ENCODE measurements around the gene AGXT2. TPM values are rescaled to one million over a fixed set of nuclear protein-coding genes. Genes with fewer than 3 reads are reported as not detected.

AGXT2 gene
- total and polyA plus RNA-seq, 10 of the 15 experiments (the other 5 are each of a cell fraction or from before 2014, with no cell fraction given): not detected

- RAD21 ChIA-PET (ENCODE audit: unreplicated experiment): no interaction called here
- H3K4me1 ChIP-seq (ENCODE audit: control insufficient read depth, insufficient read depth, low read length): no peaks in the 10 kb centered on the region
- H3K4me2 ChIP-seq (ENCODE audit: control insufficient read depth, insufficient read depth): no peak overlapping the region
- FAIRE-seq (no peak), ATAC-seq (no peak), DNase-seq (ENCODE audit: low read depth, low spot score) (no peak)
- H3K27ac ChIP-seq (ENCODE audit: control insufficient read depth, insufficient read depth): no peak overlapping the region
- WGBS (ENCODE audit: insufficient coverage, insufficient replicate concordance, low lambda C conversion rate, missing lambda C conversion rate): 45% methylated on average over 3 of the region's 3 CpGs
- no peak overlapping the region for H3K4me3 ChIP-seq
- intact Hi-C loops (cut with micrococcal nuclease; ENCODE audit: unreplicated experiment) (no loop called here), in situ Hi-C loops (cut with MboI) (no loop called here)
- POLR2A ChIA-PET: no interaction called here
- CTCF ChIA-PET: no interaction called here
- no peak overlapping the region for H3K9ac ChIP-seq (ENCODE audit: control insufficient read depth, insufficient read depth, low read length)
- H3K9me3 ChIP-seq (replicated peaks; ENCODE audit: control insufficient read depth, insufficient read depth, low read length): no peaks in the 10 kb centered on the region
- H3K36me3 ChIP-seq (ENCODE audit: control insufficient read depth in 2 of 2, insufficient read depth in 2 of 2, low read length in 1 of 2): no peaks in the 10 kb centered on the region
- no TSS peak for BruUV-seq (replicated peaks)
- no peaks in the 10 kb centered on the region for H4K20me1 ChIP-seq (ENCODE audit: control insufficient read depth, insufficient read depth)
- H3K27me3 ChIP-seq (replicated peaks in 1 of 2; ENCODE audit: control insufficient read depth in 2 of 2, insufficient read depth in 2 of 2, low read length in 1 of 2): no peaks in the 10 kb centered on the region
- TF ChIP-seq, protein P1, sequence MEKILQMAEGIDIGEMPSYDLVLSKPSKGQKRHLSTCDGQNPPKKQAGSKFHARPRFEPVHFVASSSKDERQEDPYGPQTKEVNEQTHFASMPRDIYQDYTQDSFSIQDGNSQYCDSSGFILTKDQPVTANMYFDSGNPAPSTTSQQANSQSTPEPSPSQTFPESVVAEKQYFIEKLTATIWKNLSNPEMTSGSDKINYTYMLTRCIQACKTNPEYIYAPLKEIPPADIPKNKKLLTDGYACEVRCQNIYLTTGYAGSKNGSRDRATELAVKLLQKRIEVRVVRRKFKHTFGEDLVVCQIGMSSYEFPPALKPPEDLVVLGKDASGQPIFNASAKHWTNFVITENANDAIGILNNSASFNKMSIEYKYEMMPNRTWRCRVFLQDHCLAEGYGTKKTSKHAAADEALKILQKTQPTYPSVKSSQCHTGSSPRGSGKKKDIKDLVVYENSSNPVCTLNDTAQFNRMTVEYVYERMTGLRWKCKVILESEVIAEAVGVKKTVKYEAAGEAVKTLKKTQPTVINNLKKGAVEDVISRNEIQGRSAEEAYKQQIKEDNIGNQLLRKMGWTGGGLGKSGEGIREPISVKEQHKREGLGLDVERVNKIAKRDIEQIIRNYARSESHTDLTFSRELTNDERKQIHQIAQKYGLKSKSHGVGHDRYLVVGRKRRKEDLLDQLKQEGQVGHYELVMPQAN (conservative IDR thresholded peaks at IDR 0.05): no peak
- TF ChIP-seq FOS (IDR thresholded peaks at IDR 0.05; ENCODE audit: borderline replicate concordance, extremely low read depth, insufficient read length): no peak
- no peak for TF ChIP-seq YY1 (IDR thresholded peaks at IDR 0.05; ENCODE audit: low read depth, low read length)
- H3K79me2 ChIP-seq (ENCODE audit: control insufficient read depth, insufficient read depth, low read length): no peaks in the 10 kb centered on the region
- SMC1A ChIA-PET (ENCODE audit: uncharacterized antibody, unreplicated experiment): no interaction called here
- H2AFZ ChIP-seq (ENCODE audit: control insufficient read depth, low read depth, low read length): no peak overlapping the region
Observed at GRCh38 chr5:35050541-35051126, 2.9 kb upstream of the AGXT2 start.

- no peak overlapping the region for H3K4me3 ChIP-seq
- H3K9ac ChIP-seq (ENCODE audit: control insufficient read depth, insufficient read depth, low read length): no peak overlapping the region
- no peak for ATAC-seq
- H3K36me3 ChIP-seq (ENCODE audit: control insufficient read depth in 2 of 2, insufficient read depth in 2 of 2, low read length in 1 of 2): no peaks in the 10 kb centered on the region
- POLR2A ChIA-PET: no interaction called here
- BruUV-seq (replicated peaks): no TSS peak
- H3K4me2 ChIP-seq (ENCODE audit: control insufficient read depth, insufficient read depth): no peak overlapping the region
- no peaks in the 10 kb centered on the region for H4K20me1 ChIP-seq (ENCODE audit: control insufficient read depth, insufficient read depth)
- WGBS (ENCODE audit: insufficient coverage, insufficient replicate concordance, low lambda C conversion rate, missing lambda C conversion rate): 4% methylated on average over 1 of the region's 1 CpG
- H3K9me3 ChIP-seq (replicated peaks; ENCODE audit: control insufficient read depth, insufficient read depth, low read length): no peaks in the 10 kb centered on the region
- H3K79me2 ChIP-seq (ENCODE audit: control insufficient read depth, insufficient read depth, low read length): no peaks in the 10 kb centered on the region
- H3K4me1 ChIP-seq (ENCODE audit: control insufficient read depth, insufficient read depth, low read length): no peaks in the 10 kb centered on the region
- FAIRE-seq: no peak
- no peak overlapping the region for H2AFZ ChIP-seq (ENCODE audit: control insufficient read depth, low read depth, low read length)
- CTCF ChIA-PET: interaction anchor here (1.2 kb wide), 1 partner anchor 79 kb away, joined by 3 read pairs; no protein-coding TSS in a partner anchor
- no peak for DNase-seq (ENCODE audit: low read depth, low spot score)
- in situ Hi-C loops (cut with MboI): no loop called here
- SMC1A ChIA-PET (ENCODE audit: uncharacterized antibody, unreplicated experiment): no interaction called here
- RAD21 ChIA-PET (ENCODE audit: unreplicated experiment): no interaction called here
- H3K27ac ChIP-seq (ENCODE audit: control insufficient read depth, insufficient read depth): no peak overlapping the region
- intact Hi-C loops (cut with micrococcal nuclease; ENCODE audit: unreplicated experiment): no loop called here
- no peaks in the 10 kb centered on the region for H3K27me3 ChIP-seq (replicated peaks in 1 of 2; ENCODE audit: control insufficient read depth in 2 of 2, insufficient read depth in 2 of 2, low read length in 1 of 2)
- no peak for TF ChIP-seq NBN (IDR thresholded peaks at IDR 0.05)
- TF ChIP-seq ZNF207 (IDR thresholded peaks at IDR 0.05; ENCODE audit: borderline replicate concordance): no peak
- TF ChIP-seq NR2C2 (IDR thresholded peaks at IDR 0.05; ENCODE audit: borderline replicate concordance, control insufficient read depth, insufficient read length, low read depth): no peak
- TF ChIP-seq RBBP5 (conservative IDR thresholded peaks at IDR 0.05): no peak
- TF ChIP-seq NFYA (IDR thresholded peaks at IDR 0.05; ENCODE audit: borderline replicate concordance, low read depth, low read length): no peak
- no peak for TF ChIP-seq TAF1 (IDR thresholded peaks at IDR 0.05; ENCODE audit: borderline replicate concordance, low read depth, low read length)
- no peak for TF ChIP-seq REST (IDR thresholded peaks at IDR 0.05; ENCODE audit: low read depth, low read length)
- TF ChIP-seq SMC3 (IDR thresholded peaks at IDR 0.05; ENCODE audit: borderline replicate concordance, low read length): no peak
- TF ChIP-seq MEF2A (IDR thresholded peaks at IDR 0.05; ENCODE audit: insufficient read depth, low read depth, low read length): no peak
- no peak for TF ChIP-seq PAX5 (IDR thresholded peaks at IDR 0.05; ENCODE audit: borderline replicate concordance, low read depth, low read length)
Observed at GRCh38 chr5:35048910-35049309, 1.2 kb upstream of the AGXT2 start.

Data from GM12878 (cell line).